ENCODE data around the gene CCDC192.

The CCDC192 gene

GRCh38 chr5:127762412-127762811 lies 59.2 kb downstream of the CCDC192 start:
- H3K27ac ChIP-seq, result no peak overlapping the region
- no peak for TF ChIP-seq ZFX (IDR thresholded peaks at IDR 0.05; ENCODE audit: borderline replicate concordance)
- no peak for TF ChIP-seq CTCF (IDR thresholded peaks at IDR 0.05)

GRCh38 chr5:127766676-127767335 lies 63.6 kb downstream of the CCDC192 start:
- TF ChIP-seq CTCF (IDR thresholded peaks at IDR 0.05), result no peak
- TF ChIP-seq ZFX (IDR thresholded peaks at IDR 0.05; ENCODE audit: borderline replicate concordance), result no peak
- H3K27ac ChIP-seq, result no peak overlapping the region

GRCh38 chr5:127769386-127769785 lies 66.2 kb downstream of the CCDC192 start:
- no peak overlapping the region for H3K27ac ChIP-seq
- no peak for TF ChIP-seq ZFX (IDR thresholded peaks at IDR 0.05; ENCODE audit: borderline replicate concordance)
- TF ChIP-seq CTCF (IDR thresholded peaks at IDR 0.05), result no peak

- H3K27ac ChIP-seq, result no peak overlapping the region
- no peak for TF ChIP-seq CTCF (IDR thresholded peaks at IDR 0.05)
- no peak for TF ChIP-seq ZFX (IDR thresholded peaks at IDR 0.05; ENCODE audit: borderline replicate concordance)
Measured at GRCh38 chr5:127770272-127770671, 67.1 kb downstream of the CCDC192 start.

GRCh38 chr5:127772531-127772930 lies 69.3 kb downstream of the CCDC192 start:
- TF ChIP-seq ZFX (IDR thresholded peaks at IDR 0.05; ENCODE audit: borderline replicate concordance) (no peak), CTCF (IDR thresholded peaks at IDR 0.05) (no peak)
- H3K27ac ChIP-seq, result no peak overlapping the region

GRCh38 chr5:127774221-127774620 lies 71.0 kb downstream of the CCDC192 start:
- H3K27ac ChIP-seq, result no peak overlapping the region
- no peak for TF ChIP-seq CTCF (IDR thresholded peaks at IDR 0.05)
- no peak for TF ChIP-seq ZFX (IDR thresholded peaks at IDR 0.05; ENCODE audit: borderline replicate concordance)

GRCh38 chr5:127776477-127776876 lies 73.3 kb downstream of the CCDC192 start:
- H3K27ac ChIP-seq, result no peak overlapping the region
- no peak for TF ChIP-seq CTCF (IDR thresholded peaks at IDR 0.05)
- TF ChIP-seq ZFX (IDR thresholded peaks at IDR 0.05; ENCODE audit: borderline replicate concordance), result no peak
